Measurements from ENCODE around the gene ELANE. TPM values are rescaled to one million over a fixed set of nuclear protein-coding genes. Genes with fewer than 3 reads are reported as not detected.

The ELANE gene
- total and polyA plus RNA-seq, 5 donors from 2014 or later, result not detected

- Histone ChIP-seq H3K27me3 (ENCODE audit: control insufficient read depth, insufficient read depth, low read length) (no peaks in the 10 kb centered on the region), H3K9me3 (ENCODE audit: control insufficient read depth in 2 of 2, low read length in 2 of 2) (no peaks in the 10 kb centered on the region), H3K27ac (ENCODE audit: insufficient read depth, low read length, poor library complexity, severe bottlenecking) (peak overlapping the region; percentile 14), H3K36me3 (ENCODE audit: control insufficient read depth, insufficient read depth, low read length) (peaks cover 42% of the 10 kb centered on the region), H3K4me1 (ENCODE audit: control insufficient read depth, insufficient read depth, low read length, poor library complexity, severe bottlenecking) (peaks cover 33% of the 10 kb centered on the region), H3K4me3 (ENCODE audit: low read depth, low read length) (no peak overlapping the region)
- Mint-ChIP-seq H3K27ac (no peak overlapping the region), H3K9me3 (peaks cover 0 to 2% (median 0%) of the 10 kb centered on the region in 7 donors), H3K36me3 (peaks cover 7% of the 10 kb centered on the region), H3K4me3 (no peak overlapping the region), H3K27me3 (no peaks in the 10 kb centered on the region), H3K4me1 (peaks cover 0 to 44% (median 7%) of the 10 kb centered on the region in 4 donors)
- ATAC-seq (ENCODE audit: low read depth in 2 of 2), result no peak
- no peak for DNase-seq
Measured at GRCh38 chr19:899336-900042, 47.4 kb downstream of the ELANE start.

GRCh38 chr19:900043-900301, 47.9 kb downstream of the ELANE start:
- no peaks in the 10 kb centered on the region for H3K27me3 Mint-ChIP-seq
- H3K4me1 Mint-ChIP-seq, result peaks cover 0 to 48% (median 9%) of the 10 kb centered on the region in 4 donors
- Histone ChIP-seq H3K4me1 (ENCODE audit: control insufficient read depth, insufficient read depth, low read length, poor library complexity, severe bottlenecking) (peaks cover 35% of the 10 kb centered on the region), H3K4me3 (ENCODE audit: low read depth, low read length) (no peak overlapping the region), H3K27me3 (ENCODE audit: control insufficient read depth, insufficient read depth, low read length) (no peaks in the 10 kb centered on the region), H3K9me3 (ENCODE audit: control insufficient read depth in 2 of 2, low read length in 2 of 2) (no peaks in the 10 kb centered on the region), H3K36me3 (ENCODE audit: control insufficient read depth, insufficient read depth, low read length) (peaks cover 43% of the 10 kb centered on the region), H3K27ac (ENCODE audit: insufficient read depth, low read length, poor library complexity, severe bottlenecking) (peak overlapping the region; percentile 14)
- no peak overlapping the region for H3K4me3 Mint-ChIP-seq
- peaks cover 7% of the 10 kb centered on the region for H3K36me3 Mint-ChIP-seq
- no peak for DNase-seq
- ATAC-seq (ENCODE audit: low read depth in 2 of 2), result no peak
- H3K27ac Mint-ChIP-seq, result peak overlapping the region in 1 of 3 donors; percentile 20
- peaks cover 0 to 2% (median 0%) of the 10 kb centered on the region in 7 donors for H3K9me3 Mint-ChIP-seq

DNA sequence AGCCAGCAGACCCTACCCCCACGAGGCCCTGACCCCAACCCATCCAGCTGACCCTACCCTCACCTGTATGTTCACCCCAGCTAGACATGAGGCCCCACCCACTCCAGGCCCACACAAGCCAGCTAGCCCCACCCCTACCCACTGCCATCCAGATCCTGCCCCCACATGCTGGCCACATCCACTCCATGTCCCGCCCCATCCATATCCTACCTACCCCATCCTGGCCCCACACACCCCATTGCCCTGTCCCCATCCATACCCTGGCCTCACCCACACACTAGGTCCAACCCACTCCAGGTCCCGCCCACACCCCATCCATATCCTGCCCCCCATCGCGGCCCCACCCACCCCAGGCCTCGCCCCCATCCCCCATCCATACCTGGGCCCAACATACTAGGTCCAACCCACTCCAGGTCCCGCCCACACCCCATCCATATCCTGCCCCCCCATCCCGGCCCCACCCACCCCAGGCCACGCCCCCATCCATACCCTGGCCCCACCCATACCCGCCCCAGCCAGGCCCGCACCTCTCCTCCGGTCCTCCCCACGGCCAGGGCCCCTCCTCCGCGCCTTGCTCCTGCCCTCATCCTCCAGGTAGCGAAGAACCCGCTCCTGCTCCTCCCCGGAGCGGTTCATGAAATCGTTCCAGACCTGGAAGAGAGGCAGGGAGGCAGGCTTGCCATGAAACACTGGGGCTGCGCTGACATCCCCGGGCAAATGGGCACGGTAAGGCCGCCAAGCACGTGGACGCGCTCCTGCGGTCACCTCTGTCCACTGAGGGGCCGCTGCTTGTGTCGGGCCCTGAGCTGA, 48.4 kb downstream of the ELANE start:
- Histone ChIP-seq H3K4me1 (ENCODE audit: control insufficient read depth, insufficient read depth, low read length, poor library complexity, severe bottlenecking) (peaks cover 37% of the 10 kb centered on the region), H3K36me3 (ENCODE audit: control insufficient read depth, insufficient read depth, low read length) (peaks cover 43% of the 10 kb centered on the region)

DNA sequence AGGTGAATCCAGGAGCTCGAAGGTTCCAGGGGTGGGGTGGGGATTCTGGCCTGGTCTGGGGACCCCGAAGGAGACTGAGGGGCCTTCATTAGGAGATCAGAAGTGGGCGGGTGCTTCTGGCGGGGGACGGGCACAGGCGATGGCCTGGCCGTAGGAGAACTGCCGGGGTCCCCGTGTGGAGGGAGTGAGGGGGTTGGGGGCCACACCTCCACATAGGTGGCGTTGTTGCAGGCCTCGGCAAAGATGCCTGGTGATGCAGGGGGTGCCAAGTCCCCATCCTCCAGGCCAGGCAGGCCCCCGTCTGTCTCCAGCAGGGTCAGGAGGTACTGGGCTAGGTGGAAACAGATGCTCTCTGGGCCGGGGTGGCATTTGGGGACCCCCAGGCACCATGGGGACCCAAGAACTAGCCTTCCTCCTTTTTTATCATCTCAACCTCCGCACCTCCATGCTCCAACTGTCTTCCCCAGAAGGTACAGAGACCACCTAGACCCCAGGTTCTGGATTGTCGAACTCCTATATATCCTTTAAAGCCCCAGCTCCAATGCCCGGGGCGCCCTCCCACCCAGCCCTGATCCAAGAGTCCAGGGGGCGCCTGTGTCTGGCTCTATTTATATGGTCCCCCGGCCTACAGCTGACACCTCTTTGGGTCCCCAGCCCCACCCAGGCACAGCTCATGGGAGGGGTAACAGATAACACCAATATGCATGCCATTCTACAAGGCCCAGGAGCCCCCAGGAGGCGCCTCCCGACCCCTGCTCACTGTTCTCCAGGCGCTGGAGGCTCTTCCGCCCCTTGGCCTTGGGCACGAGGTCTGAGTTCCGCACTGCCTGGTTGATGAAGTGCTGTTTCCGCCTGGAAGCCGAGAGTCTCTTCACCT, 49.4 kb downstream of the ELANE start:
- Histone ChIP-seq H3K27ac (ENCODE audit: insufficient read depth, low read length, poor library complexity, severe bottlenecking) (no peak overlapping the region), H3K27me3 (ENCODE audit: control insufficient read depth, insufficient read depth, low read length) (no peaks in the 10 kb centered on the region), H3K9me3 (ENCODE audit: control insufficient read depth in 2 of 2, low read length in 2 of 2) (no peaks in the 10 kb centered on the region), H3K4me1 (ENCODE audit: control insufficient read depth, insufficient read depth, low read length, poor library complexity, severe bottlenecking) (peaks cover 44% of the 10 kb centered on the region), H3K36me3 (ENCODE audit: control insufficient read depth, insufficient read depth, low read length) (peaks cover 42% of the 10 kb centered on the region), H3K4me3 (ENCODE audit: low read depth, low read length) (no peak overlapping the region)
- ATAC-seq (ENCODE audit: low read depth in 2 of 2) (no peak), DNase-seq (no peak)
- peaks cover 0 to 58% (median 15%) of the 10 kb centered on the region in 4 donors for H3K4me1 Mint-ChIP-seq
- peaks cover 0 to 2% (median 0%) of the 10 kb centered on the region in 7 donors for H3K9me3 Mint-ChIP-seq
- no peaks in the 10 kb centered on the region for H3K27me3 Mint-ChIP-seq
- H3K27ac Mint-ChIP-seq, result peak overlapping the region in 1 of 3 donors; percentile 43
- peaks cover 7% of the 10 kb centered on the region for H3K36me3 Mint-ChIP-seq
- H3K4me3 Mint-ChIP-seq, result peak overlapping the region in 1 of 4 donors; percentile 15

More for the DNA sequence above, 48.4 kb downstream of the ELANE start:
- Histone ChIP-seq H3K27me3 (ENCODE audit: control insufficient read depth, insufficient read depth, low read length) (no peaks in the 10 kb centered on the region), H3K27ac (ENCODE audit: insufficient read depth, low read length, poor library complexity, severe bottlenecking) (peak overlapping the region; percentile 14), H3K4me3 (ENCODE audit: low read depth, low read length) (no peak overlapping the region), H3K9me3 (ENCODE audit: control insufficient read depth in 2 of 2, low read length in 2 of 2) (no peaks in the 10 kb centered on the region)
- Mint-ChIP-seq H3K27me3 (no peaks in the 10 kb centered on the region), H3K4me1 (peaks cover 0 to 50% (median 11%) of the 10 kb centered on the region in 4 donors), H3K27ac (peak overlapping the region in 1 of 3 donors; percentile 20), H3K9me3 (peaks cover 0 to 2% (median 0%) of the 10 kb centered on the region in 7 donors), H3K4me3 (no peak overlapping the region), H3K36me3 (peaks cover 7% of the 10 kb centered on the region)
- DNase-seq, result peak in 1 of 3 donors; percentile 48
- ATAC-seq (ENCODE audit: low read depth in 2 of 2), result peak; percentile 50 to 64

DNA sequence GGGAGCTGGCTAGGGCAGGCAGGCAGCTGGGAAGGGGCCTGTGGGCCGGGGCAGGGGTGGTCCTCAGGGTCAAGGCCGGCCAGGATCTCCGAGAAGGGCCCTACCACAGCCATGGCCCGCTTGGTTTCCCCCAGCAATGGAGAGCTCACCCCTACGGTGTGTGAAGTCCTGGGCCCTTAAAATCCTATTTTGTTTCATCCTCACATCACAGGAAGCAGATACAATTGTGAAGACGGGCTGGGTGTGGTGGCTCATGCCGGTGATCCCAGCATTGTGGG, 49.9 kb downstream of the ELANE start:
- Histone ChIP-seq H3K27ac (ENCODE audit: insufficient read depth, low read length, poor library complexity, severe bottlenecking) (no peak overlapping the region), H3K27me3 (ENCODE audit: control insufficient read depth, insufficient read depth, low read length) (no peaks in the 10 kb centered on the region), H3K4me3 (ENCODE audit: low read depth, low read length) (no peak overlapping the region), H3K36me3 (ENCODE audit: control insufficient read depth, insufficient read depth, low read length) (peaks cover 36% of the 10 kb centered on the region), H3K9me3 (ENCODE audit: control insufficient read depth in 2 of 2, low read length in 2 of 2) (no peaks in the 10 kb centered on the region), H3K4me1 (ENCODE audit: control insufficient read depth, insufficient read depth, low read length, poor library complexity, severe bottlenecking) (peaks cover 50% of the 10 kb centered on the region)
- H3K4me3 Mint-ChIP-seq, result no peak overlapping the region
- no peaks in the 10 kb centered on the region for H3K27me3 Mint-ChIP-seq
- ATAC-seq (ENCODE audit: low read depth in 2 of 2) (no peak), DNase-seq (no peak)
- H3K4me1 Mint-ChIP-seq, result peaks cover 0 to 59% (median 18%) of the 10 kb centered on the region in 4 donors
- H3K36me3 Mint-ChIP-seq, result peaks cover 1% of the 10 kb centered on the region
- peaks cover 0 to 2% (median 0%) of the 10 kb centered on the region in 7 donors for H3K9me3 Mint-ChIP-seq
- H3K27ac Mint-ChIP-seq, result peak overlapping the region in 1 of 3 donors; percentile 36

DNA sequence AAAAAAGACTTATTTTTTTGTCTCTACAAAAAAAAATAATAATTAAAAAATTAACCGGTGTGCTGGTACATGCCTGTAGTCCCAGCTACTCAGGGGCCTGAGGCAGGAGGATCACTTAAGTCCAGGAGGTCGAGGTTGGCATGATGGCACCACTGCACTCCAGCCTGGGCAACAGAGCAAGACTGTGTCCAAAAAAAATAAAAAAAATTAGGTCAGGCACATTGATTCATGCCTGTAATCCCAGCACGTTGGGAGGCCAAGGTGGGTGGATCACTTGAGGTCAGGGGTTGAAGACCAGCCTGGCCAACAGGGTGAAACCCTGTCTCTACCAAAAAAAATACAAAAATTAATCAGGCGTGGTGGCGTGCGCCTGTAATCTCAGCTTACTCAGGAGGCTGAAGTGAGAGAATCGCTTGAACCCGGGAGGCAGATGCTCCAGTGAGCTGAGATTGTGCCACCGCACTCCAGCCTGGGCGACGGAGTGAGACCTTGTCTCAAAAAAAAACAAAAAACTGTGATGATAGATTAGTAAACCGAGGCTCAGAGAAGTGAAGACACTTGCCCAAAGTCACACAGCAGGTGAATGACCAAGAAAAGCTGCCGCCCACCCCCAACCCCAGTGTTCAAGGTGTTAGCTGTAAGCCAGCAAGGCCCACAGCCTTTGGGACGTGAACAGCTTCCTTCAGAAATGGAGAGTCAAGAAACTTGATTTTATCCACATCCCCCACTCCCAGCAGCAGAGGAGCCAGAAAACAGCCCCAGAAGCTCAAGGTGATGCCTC, 50.5 kb downstream of the ELANE start:
- H3K27me3 Mint-ChIP-seq, result peaks cover 5% of the 10 kb centered on the region

GRCh38 chr19:903266-903797, 51.2 kb downstream of the ELANE start:
- Mint-ChIP-seq H3K27me3 (peaks cover 5% of the 10 kb centered on the region), H3K36me3 (no peaks in the 10 kb centered on the region), H3K4me1 (peaks cover 0 to 71% (median 21%) of the 10 kb centered on the region in 4 donors), H3K4me3 (peak overlapping the region in 1 of 4 donors; percentile 38), H3K27ac (peak overlapping the region in 1 of 3 donors; percentile 59), H3K9me3 (peaks cover 0 to 2% (median 0%) of the 10 kb centered on the region in 7 donors)
- H3K36me3 ChIP-seq (ENCODE audit: control insufficient read depth, insufficient read depth, low read length), result peaks cover 30% of the 10 kb centered on the region
- H3K27me3 ChIP-seq (ENCODE audit: control insufficient read depth, insufficient read depth, low read length), result no peaks in the 10 kb centered on the region
- H3K27ac ChIP-seq (ENCODE audit: insufficient read depth, low read length, poor library complexity, severe bottlenecking), result no peak overlapping the region
- no peak for ATAC-seq (ENCODE audit: low read depth in 2 of 2)
- H3K4me3 ChIP-seq (ENCODE audit: low read depth, low read length), result no peak overlapping the region
- H3K9me3 ChIP-seq (ENCODE audit: control insufficient read depth in 2 of 2, low read length in 2 of 2), result no peaks in the 10 kb centered on the region
- DNase-seq, result no peak
- peaks cover 63% of the 10 kb centered on the region for H3K4me1 ChIP-seq (ENCODE audit: control insufficient read depth, insufficient read depth, low read length, poor library complexity, severe bottlenecking)

More for the DNA sequence above, 50.5 kb downstream of the ELANE start:
- Histone ChIP-seq H3K36me3 (ENCODE audit: control insufficient read depth, insufficient read depth, low read length) (peaks cover 31% of the 10 kb centered on the region), H3K27ac (ENCODE audit: insufficient read depth, low read length, poor library complexity, severe bottlenecking) (no peak overlapping the region), H3K27me3 (ENCODE audit: control insufficient read depth, insufficient read depth, low read length) (no peaks in the 10 kb centered on the region), H3K4me1 (ENCODE audit: control insufficient read depth, insufficient read depth, low read length, poor library complexity, severe bottlenecking) (peaks cover 56% of the 10 kb centered on the region), H3K4me3 (ENCODE audit: low read depth, low read length) (no peak overlapping the region), H3K9me3 (ENCODE audit: control insufficient read depth in 2 of 2, low read length in 2 of 2) (no peaks in the 10 kb centered on the region)
- Mint-ChIP-seq H3K27ac (peak overlapping the region in 2 of 3 donors; percentile 62 to 92), H3K36me3 (no peaks in the 10 kb centered on the region), H3K9me3 (peaks cover 0 to 2% (median 0%) of the 10 kb centered on the region in 7 donors), H3K4me3 (peak overlapping the region in 1 of 4 donors; percentile 33), H3K4me1 (peaks cover 0 to 65% (median 19%) of the 10 kb centered on the region in 4 donors)
- no peak for ATAC-seq (ENCODE audit: low read depth in 2 of 2)
- DNase-seq, result no peak

Measured in CD4-positive, CD25-positive, alpha-beta regulatory T cell (primary cell).